MV-4-11 (cell line): Measurements from ENCODE around the gene NEK10.
"Not testable (repeated sequence)": the region's sequence is repeated elsewhere in the genome, so short reads cannot be mapped to it uniquely, and the experiment has no call there.

Experiments used
- DNase-seq: peaks from one replicate; lab custom pipeline; 2025; lab: John Stamatoyannopoulos, UW

Gene NEK10

GRCh38 chr3:27317096-27317495, 52.1 kb downstream of the NEK10 start:
- DNase-seq: no peak

GRCh38 chr3:27315003-27315402, 54.2 kb downstream of the NEK10 start:
- DNase-seq: no peak

- peak; percentile 32 for DNase-seq
These were observed 57.0 kb downstream of the NEK10 start for GRCh38 chr3:27312044-27312668.

GRCh38 chr3:27311400-27311799, 57.8 kb downstream of the NEK10 start:
- no peak for DNase-seq

- DNase-seq: peak; percentile 59
These were observed 58.5 kb downstream of the NEK10 start for GRCh38 chr3:27310688-27311087.

- no peak for DNase-seq
These were observed 61.6 kb downstream of the NEK10 start for GRCh38 chr3:27307566-27307965.

- DNase-seq: no peak
These were observed 66.3 kb downstream of the NEK10 start for GRCh38 chr3:27302891-27303290.

- not testable (repeated sequence) for DNase-seq
These were observed 70.2 kb downstream of the NEK10 start for GRCh38 chr3:27298981-27299380.

GRCh38 chr3:27293939-27294338, 75.2 kb downstream of the NEK10 start:
- DNase-seq: no peak

- no peak for DNase-seq
These were observed 78.4 kb downstream of the NEK10 start for GRCh38 chr3:27290760-27291159.

GRCh38 chr3:27289769-27290413, 79.3 kb downstream of the NEK10 start:
- DNase-seq: no peak

GRCh38 chr3:27287052-27287451, 82.1 kb downstream of the NEK10 start:
- no peak for DNase-seq

GRCh38 chr3:27286467-27286866, 82.7 kb downstream of the NEK10 start:
- DNase-seq: not testable (repeated sequence)

GRCh38 chr3:27285668-27286067, 83.5 kb downstream of the NEK10 start:
- no peak for DNase-seq

GRCh38 chr3:27281671-27282150, 87.5 kb downstream of the NEK10 start:
- no peak for DNase-seq

GRCh38 chr3:27279123-27279522, 90.1 kb downstream of the NEK10 start:
- DNase-seq: peak; percentile 6

GRCh38 chr3:27278383-27279055, 90.7 kb downstream of the NEK10 start:
- no peak for DNase-seq

- peak; percentile 32 for DNase-seq
These were observed 93.7 kb downstream of the NEK10 start for GRCh38 chr3:27275441-27275990.

GRCh38 chr3:27271890-27272289, 97.3 kb downstream of the NEK10 start:
- no peak for DNase-seq

GRCh38 chr3:27254896-27255295, 114.3 kb downstream of the NEK10 start:
- DNase-seq: no peak

- DNase-seq: peak; percentile 30
These were observed 115.4 kb downstream of the NEK10 start for GRCh38 chr3:27253831-27254230.

- DNase-seq: no peak
These were observed 115.8 kb downstream of the NEK10 start for GRCh38 chr3:27253391-27253790.

GRCh38 chr3:27252646-27253045, 116.5 kb downstream of the NEK10 start:
- no peak for DNase-seq
